ENCODE results near the gene TMEM245. TPM values are rescaled to one million over a fixed set of nuclear protein-coding genes. Genes with fewer than 3 reads are reported as not detected.

The TMEM245 gene
- total and polyA plus RNA-seq, 10 of the 15 experiments (the other 5 are each of a cell fraction or from before 2014, with no cell fraction given): 7.4 to 36.1 (median 19.0) TPM

DNA sequence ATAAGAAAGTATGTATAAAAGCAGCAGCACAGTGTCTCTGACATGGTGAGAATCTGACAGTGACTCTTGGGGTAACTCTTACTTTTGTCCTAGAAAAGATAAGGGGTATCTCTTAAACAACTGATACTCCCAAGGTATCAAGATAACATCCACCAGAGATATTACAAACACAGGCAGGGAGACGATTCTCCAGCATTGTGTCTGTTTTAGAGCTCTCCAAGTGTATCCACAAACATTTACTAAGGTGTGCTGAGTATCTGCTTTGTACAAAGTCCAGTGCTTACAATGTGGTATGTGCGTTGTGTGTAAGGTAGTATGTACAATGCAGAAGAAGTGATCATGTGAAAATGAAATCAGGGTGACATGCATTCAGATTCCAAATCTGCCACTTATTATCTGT lies 4.4 kb upstream of the TMEM245 start:
- H3K9ac ChIP-seq (ENCODE audit: control insufficient read depth, insufficient read depth, low read length): no peak overlapping the region
- no peak overlapping the region for H3K4me3 ChIP-seq
- SMC1A ChIA-PET (ENCODE audit: uncharacterized antibody, unreplicated experiment): interaction anchor here (0.5 to 1.1 kb wide), 4 partner anchors 15 to 183 kb away, joined by 3 to 5 read pairs (median 4); no protein-coding TSS in a partner anchor
- H3K4me1 ChIP-seq (ENCODE audit: control insufficient read depth, insufficient read depth, low read length): peaks cover 7% of the 10 kb centered on the region; the same call in 1 of the 2 replicates
- no peak overlapping the region for H3K27ac ChIP-seq (ENCODE audit: control insufficient read depth, insufficient read depth)
- no peak for ATAC-seq
- no peaks in the 10 kb centered on the region for H4K20me1 ChIP-seq (ENCODE audit: control insufficient read depth, insufficient read depth)
- RAD21 ChIA-PET (ENCODE audit: unreplicated experiment): no interaction called here
- no peak for FAIRE-seq
- peaks cover 6% of the 10 kb centered on the region for H3K79me2 ChIP-seq (ENCODE audit: control insufficient read depth, insufficient read depth, low read length)
- no peak overlapping the region for H3K4me2 ChIP-seq (ENCODE audit: control insufficient read depth, insufficient read depth)
- H3K36me3 ChIP-seq (ENCODE audit: control insufficient read depth in 2 of 2, insufficient read depth in 2 of 2, low read length in 1 of 2): no peaks in the 10 kb centered on the region
- H3K9me3 ChIP-seq (replicated peaks; ENCODE audit: control insufficient read depth, insufficient read depth, low read length): no peaks in the 10 kb centered on the region
- 91% methylated on average over 2 of the region's 2 CpGs for WGBS (ENCODE audit: insufficient coverage, insufficient replicate concordance, low lambda C conversion rate, missing lambda C conversion rate)
- intact Hi-C loops (cut with micrococcal nuclease; ENCODE audit: unreplicated experiment): no loop called here
- in situ Hi-C loops (cut with MboI): no loop called here
- POLR2A ChIA-PET: interaction anchor here (1.5 kb wide), 1 partner anchor 10 kb away, joined by 3 read pairs; no protein-coding TSS in a partner anchor
- CTCF ChIA-PET: interaction anchor here (0.5 kb wide), 1 partner anchor 45 kb away, joined by 3 read pairs; no protein-coding TSS in a partner anchor
- H3K27me3 ChIP-seq (replicated peaks in 1 of 2; ENCODE audit: control insufficient read depth in 2 of 2, insufficient read depth in 2 of 2, low read length in 1 of 2): no peaks in the 10 kb centered on the region
- H2AFZ ChIP-seq (ENCODE audit: control insufficient read depth, low read depth, low read length): no peak overlapping the region
- no TSS peak for BruUV-seq (replicated peaks)
- DNase-seq (ENCODE audit: low read depth, low spot score): no peak
- no peak for TF ChIP-seq WRNIP1 (IDR thresholded peaks at IDR 0.05; ENCODE audit: borderline replicate concordance, low read depth, low read length)
- TF ChIP-seq ATF7 (IDR thresholded peaks at IDR 0.05; ENCODE audit: low read depth): no peak
- TF ChIP-seq YY1 (IDR thresholded peaks at IDR 0.05; ENCODE audit: low read depth, low read length): no peak
- TF ChIP-seq MYB (IDR thresholded peaks at IDR 0.05; ENCODE audit: borderline replicate concordance, low read depth, low read length): no peak
- TF ChIP-seq CHD4 (IDR thresholded peaks at IDR 0.05): no peak
- no peak for TF ChIP-seq ZNF384 (IDR thresholded peaks at IDR 0.05; ENCODE audit: borderline replicate concordance, low read depth, low read length)
- no peak for TF ChIP-seq MYC (IDR thresholded peaks at IDR 0.05; ENCODE audit: insufficient read depth, insufficient read length, insufficient replicate concordance, low read length, severe bottlenecking)
- no peak for TF ChIP-seq SUZ12 (IDR thresholded peaks at IDR 0.05; ENCODE audit: unreplicated experiment)
